Activated naive CD4-positive, alpha-beta T cell treated with anti-CD3 and anti-CD28 coated beads, Interleukin-2, amount 50 U/mL, for 16 hours (primary cell): ENCODE results near the gene MFRP.

Experiments used
- DNase-seq: peaks from one replicate; pipeline ENCODE4 v3.0.0-alpha.2; 2020

The MFRP gene

DNA sequence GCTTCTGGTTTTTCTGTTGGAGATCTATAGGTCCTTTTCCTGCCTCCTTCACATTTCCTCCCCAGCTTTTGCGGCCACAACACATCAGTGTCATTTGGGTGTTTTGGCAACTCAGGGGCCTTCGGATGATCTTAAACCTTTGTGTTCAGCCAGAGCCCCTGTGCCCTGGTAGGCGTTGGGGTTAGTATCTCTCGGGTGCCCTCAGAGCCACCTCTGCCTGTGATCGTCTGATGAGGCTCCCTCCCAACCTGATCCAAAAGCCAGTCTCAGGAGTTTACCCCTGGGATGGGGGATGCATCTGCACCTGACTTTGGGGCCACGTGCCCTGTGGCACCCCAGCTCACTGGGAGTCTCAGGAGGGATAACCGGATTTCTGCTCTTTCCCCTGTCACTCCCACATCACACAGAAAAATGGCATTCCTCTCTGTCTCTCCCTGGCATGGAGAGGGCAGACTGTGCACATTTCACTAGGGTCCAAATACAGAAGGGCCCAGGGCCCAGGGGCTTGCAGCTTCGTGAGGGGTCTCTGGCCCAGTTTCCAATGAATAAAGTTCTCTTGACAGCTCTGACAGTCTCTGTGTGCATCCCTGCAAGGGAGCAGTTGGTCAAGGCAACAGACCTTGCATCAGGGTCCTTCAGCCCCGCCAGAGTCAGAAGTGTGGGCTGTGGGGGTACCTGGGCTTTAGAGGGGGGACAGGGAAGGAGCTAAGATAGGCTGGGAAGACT is 9.6 kb downstream of the MFRP start:
- no peak for DNase-seq

GRCh38 chr11:119335655-119336543 is 10.6 kb downstream of the MFRP start:
- DNase-seq, result no peak

GRCh38 chr11:119335091-119335654 is 11.3 kb downstream of the MFRP start:
- no peak for DNase-seq

DNA sequence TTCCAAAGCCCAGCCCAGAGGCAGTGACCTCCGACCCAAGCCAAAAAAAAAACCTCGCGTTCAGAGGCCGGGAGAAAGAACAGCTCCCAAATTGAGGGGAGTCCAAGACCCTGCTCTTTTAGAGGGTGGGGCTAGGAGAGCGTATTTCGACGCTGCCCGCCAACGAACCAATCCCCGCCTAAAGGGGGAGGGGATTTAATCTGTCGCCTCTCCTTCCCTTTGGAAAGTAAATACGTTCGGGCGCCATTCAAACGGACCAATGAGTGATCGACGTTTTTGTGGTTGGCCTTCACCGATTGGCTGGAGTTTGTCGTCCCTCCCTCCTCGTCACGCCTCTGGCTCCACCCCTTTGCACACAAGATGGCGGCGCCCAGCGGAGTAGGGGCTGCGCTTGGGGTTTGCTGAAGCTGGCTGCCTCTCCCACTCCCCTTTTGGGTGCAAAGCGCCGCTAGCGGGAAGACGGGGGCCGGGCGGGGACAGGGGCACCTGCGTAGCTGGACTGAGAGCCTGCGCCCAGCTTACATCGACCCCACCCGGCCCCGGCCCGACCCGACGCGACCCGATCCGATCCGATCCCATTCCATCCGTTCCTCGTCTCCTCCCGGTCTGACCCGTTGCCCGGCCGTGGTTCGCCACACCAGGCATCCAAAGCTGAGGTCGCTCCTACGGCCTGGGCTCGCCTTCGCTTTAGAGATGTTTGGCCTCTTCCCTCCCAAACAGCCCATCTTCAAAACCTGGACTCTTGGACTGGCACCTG is 12.2 kb downstream of the MFRP start, which contains the start of gene RNF26:
Gene RNF26, plus strand, starts transcription at position 354 of the 757 bp plus-strand sequence. CDS start 596 bp downstream, outside the sequence.
- DNase-seq, result peak; percentile 92

- DNase-seq, result no peak
These were observed 14.3 kb downstream of the MFRP start for GRCh38 chr11:119332111-119332765.

DNA sequence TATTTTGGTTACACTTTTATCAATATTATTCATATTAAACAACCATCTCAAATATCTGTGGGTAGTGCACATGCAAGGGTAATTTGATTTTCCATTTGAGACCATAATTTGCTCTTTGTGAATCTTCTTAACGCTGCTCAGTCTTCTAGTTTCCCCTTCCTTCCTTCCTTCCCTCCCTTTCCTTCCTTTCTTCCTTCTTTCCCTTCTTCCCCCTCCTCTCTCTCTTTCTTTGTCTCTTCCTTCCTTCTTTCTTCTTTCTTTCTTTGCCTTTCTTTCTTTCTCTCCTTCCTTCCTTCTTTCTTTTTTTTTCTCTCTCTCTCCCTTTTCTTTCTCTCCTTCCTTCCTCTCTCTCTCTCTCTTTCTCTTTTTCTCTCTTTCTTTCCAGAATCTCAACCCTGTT is 16.3 kb downstream of the MFRP start:
- no peak for DNase-seq

DNA sequence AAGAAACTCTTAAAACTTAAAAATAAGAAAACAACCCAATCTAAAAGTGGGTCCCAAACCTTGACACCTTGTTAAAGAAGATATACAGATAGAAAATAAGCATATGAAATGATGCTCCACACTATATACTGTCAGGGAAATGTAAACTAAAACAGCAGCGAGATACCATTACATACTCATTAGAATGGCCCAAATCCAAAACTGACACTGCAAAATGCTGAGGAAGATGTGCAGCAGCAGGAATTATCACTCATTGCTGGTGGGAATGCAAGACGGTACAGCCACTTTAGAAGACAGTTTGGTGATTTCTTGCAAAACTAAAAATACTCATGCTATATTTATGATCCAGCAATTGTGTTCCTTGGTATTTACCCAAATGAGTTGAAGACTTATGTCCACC is 17.2 kb downstream of the MFRP start:
- DNase-seq, result no peak

GRCh38 chr11:119324189-119324588 is 22.3 kb downstream of the MFRP start:
- DNase-seq, result no peak

GRCh38 chr11:119323532-119324033 is 22.9 kb downstream of the MFRP start:
- peak; percentile 79 for DNase-seq

- DNase-seq, result no peak
These were observed 23.5 kb downstream of the MFRP start for GRCh38 chr11:119322921-119323531.

GRCh38 chr11:119322360-119322739 is 24.2 kb downstream of the MFRP start:
- no peak for DNase-seq

DNA sequence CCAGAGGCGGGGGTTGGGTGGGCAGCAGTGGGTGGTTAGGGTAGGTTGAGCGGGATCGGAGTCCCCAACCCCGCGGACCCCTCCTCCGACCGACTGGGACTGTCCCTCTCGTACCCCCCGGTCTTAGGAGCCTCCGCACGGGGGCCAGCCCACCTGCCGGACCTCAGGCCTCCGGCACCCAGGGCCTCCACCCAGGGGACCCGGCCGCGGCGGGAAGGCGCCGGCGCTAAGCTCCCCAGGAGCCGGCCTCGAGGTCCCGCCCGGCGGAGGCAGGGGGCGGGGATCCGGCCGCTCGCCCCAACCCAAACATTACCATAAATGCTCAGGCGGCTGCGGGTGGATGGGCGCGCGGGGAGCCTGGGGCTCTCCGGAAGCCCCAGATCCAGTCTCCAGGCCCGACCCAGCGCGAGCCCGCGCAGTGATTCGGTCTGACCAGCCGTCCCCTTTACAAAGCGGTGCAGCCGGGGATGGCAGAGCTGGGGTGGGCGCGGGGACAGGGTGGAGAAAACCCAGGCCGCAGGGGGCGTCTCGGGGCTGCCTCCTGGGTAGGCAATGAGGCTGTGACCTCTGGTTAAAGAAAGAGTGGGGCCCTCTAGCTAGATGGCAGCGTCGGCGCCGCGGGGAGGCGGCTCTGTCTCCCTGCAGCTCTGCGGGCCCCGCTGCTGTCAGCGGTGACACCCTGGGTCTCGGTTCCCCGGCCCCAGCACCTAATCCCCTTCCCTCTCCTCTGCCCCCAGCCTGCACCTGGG is 25.6 kb downstream of the MFRP start:
- DNase-seq, result peak; percentile 43

DNA sequence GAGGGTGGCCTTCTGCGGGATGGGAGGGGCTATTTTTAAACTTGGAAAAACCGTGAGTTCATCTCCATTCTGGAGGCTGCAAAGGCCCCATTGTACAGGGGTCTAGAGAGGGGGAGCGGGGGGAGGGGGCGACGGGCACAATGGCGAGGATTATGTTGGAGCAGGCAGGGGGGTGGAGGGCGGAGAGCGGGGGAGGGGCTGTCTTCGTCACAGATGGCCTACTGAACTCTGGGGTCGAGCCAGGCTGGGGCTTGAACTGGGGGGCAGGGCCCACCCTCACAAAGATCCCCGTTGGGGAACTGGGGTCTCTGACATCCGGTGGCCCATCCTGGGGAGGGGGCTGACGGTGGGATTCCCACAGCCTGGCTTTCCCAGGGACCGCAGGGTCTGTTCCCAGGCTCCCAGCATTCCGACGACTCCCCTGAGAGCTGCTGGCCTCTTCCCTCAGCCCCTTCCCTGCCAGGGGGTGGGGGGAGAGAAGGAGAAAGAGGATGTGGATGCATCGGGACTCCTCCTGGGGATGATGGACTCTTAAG is 26.2 kb downstream of the MFRP start:
- no peak for DNase-seq

- no peak for DNase-seq
These were observed 26.7 kb downstream of the MFRP start for GRCh38 chr11:119319700-119320239.

DNA sequence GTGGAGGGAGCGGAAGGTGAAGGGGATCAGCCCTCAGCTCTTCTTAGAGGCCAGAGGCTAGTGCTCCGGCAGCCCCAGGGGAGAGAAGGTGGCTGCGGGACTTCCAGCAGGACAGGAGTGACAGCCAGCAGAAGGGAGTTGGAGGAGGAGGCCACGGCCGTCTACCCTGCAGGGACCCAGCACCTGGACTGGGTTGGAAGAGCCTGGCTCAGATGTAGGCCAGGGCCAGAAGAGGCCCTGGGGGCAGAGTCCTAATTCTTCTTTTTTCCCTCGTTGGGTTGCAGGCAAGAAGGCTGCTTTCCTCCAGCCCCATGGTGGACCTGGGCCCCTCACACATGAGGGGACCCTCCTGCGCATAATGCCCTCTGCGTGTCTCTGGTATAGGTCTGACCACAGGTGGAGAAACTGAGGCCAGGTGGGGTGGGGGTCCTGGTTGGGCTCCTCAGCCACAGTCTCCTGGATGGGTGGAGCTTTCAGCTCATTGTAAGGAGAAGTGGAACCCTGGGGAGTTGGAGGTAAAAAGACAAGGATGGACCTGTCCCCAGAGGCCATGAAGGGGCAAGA is 27.3 kb downstream of the MFRP start:
- no peak for DNase-seq

GRCh38 chr11:119318240-119319135 is 28.0 kb downstream of the MFRP start:
- DNase-seq, result no peak

GRCh38 chr11:119317592-119318239 is 28.8 kb downstream of the MFRP start:
- no peak for DNase-seq
